ENCODE results near the gene DDX51. TPM values are rescaled to one million over a fixed set of nuclear protein-coding genes. Genes with fewer than 3 reads are reported as not detected.

The DDX51 gene
- total and polyA plus RNA-seq, 2 of the 4 experiments (the other 2 are of a cell fraction), result 3.8 to 14.5 TPM

GRCh38 chr12:132154941-132155770 lies 11.0 kb upstream of the DDX51 start:
- DNase-seq, result no peak
- Histone ChIP-seq H4K8ac (ENCODE audit: low read depth in 2 of 2, low read length in 2 of 2) (no peak overlapping the region), H2AK5ac (ENCODE audit: low read depth, low read length) (no peak overlapping the region), H3K4me1 (ENCODE audit: control insufficient read depth, insufficient read depth, low read length) (no peaks in the 10 kb centered on the region), H2BK120ac (ENCODE audit: low read depth, low read length) (no peak overlapping the region), H3K18ac (ENCODE audit: low read depth, low read length) (no peak overlapping the region), H3K4me3 (ENCODE audit: insufficient read depth, low read depth, low read length) (no peak overlapping the region), H3K4me2 (ENCODE audit: low read depth, low read length) (no peak overlapping the region), H3K27me3 (ENCODE audit: control insufficient read depth, insufficient read depth, low read length) (no peaks in the 10 kb centered on the region), H3K27ac (ENCODE audit: insufficient read depth, low read length) (no peak overlapping the region), H2BK20ac (ENCODE audit: low read depth, low read length) (no peak overlapping the region), H3K9me3 (ENCODE audit: control insufficient read depth, insufficient read depth, low read length) (no peaks in the 10 kb centered on the region), H3K9ac (ENCODE audit: low read depth, low read length) (no peak overlapping the region), H3K9me1 (ENCODE audit: insufficient read depth, low read length) (peaks cover 16% of the 10 kb centered on the region; the same call in 1 of the 2 replicates), H2BK5ac (ENCODE audit: low read depth, low read length, poor library complexity, severe bottlenecking) (peak overlapping the region; percentile 95), H2AFZ (replicated peaks; ENCODE audit: low read length, poor library complexity) (peak overlapping the region; percentile 43), H3K14ac (replicated peaks; ENCODE audit: low read depth, low read length) (no peak overlapping the region), H3K56ac (ENCODE audit: extremely low read depth, insufficient read depth, low read length) (no peak overlapping the region), H3K36me3 (ENCODE audit: control insufficient read depth, insufficient read depth, low read length) (peaks cover 18% of the 10 kb centered on the region), H4K91ac (ENCODE audit: insufficient read depth, low read depth, low read length) (no peak overlapping the region), H4K5ac (ENCODE audit: low read depth, low read length) (no peak overlapping the region), H3K23ac (ENCODE audit: low read depth, low read length) (no peak overlapping the region), H4K20me1 (ENCODE audit: insufficient read depth, low read length) (peaks cover 18% of the 10 kb centered on the region), H2AK9ac (replicated peaks; ENCODE audit: low read depth, low read length, poor library complexity) (no peak overlapping the region), H3K4ac (ENCODE audit: low read depth, low read length) (no peak overlapping the region), H2BK15ac (ENCODE audit: low read depth, low read length) (no peak overlapping the region), H3K79me1 (ENCODE audit: low read depth in 1 of 2, low read length in 2 of 2) (no peaks in the 10 kb centered on the region)
- intact Hi-C loops (cut with micrococcal nuclease), result loop anchor here (1.0 to 5.0 kb wide), 4 partner anchors 64 to 462 kb away; partner anchors contain the start of gene P2RX2
- no TSS peak for BruUV-seq (replicated peaks)
- ATAC-seq (ENCODE audit: low read depth), result no peak
- WGBS, 2 experiments (ENCODE audit: extremely low coverage in 2 of 2, insufficient read length in 1 of 2), result 84 to 100% methylated on average over 1 to 26 of the region's 51 CpGs
- in situ Hi-C loops (cut with MboI; ENCODE audit: low sequenced_read_pairs), result loop anchor here (5.0 kb wide), 1 partner anchor 262 kb away; no protein-coding TSS in a partner anchor
- ChIA-PET POLR2A (ENCODE audit: unreplicated experiment) (no interaction called here), CTCF (no interaction called here)
- dilution Hi-C loops (cut with HindIII; ENCODE audit: low sequenced_read_pairs, unreplicated experiment), result no loop called here
- TF ChIP-seq BHLHE40 (IDR thresholded peaks at IDR 0.05; ENCODE audit: low read depth, low read length) (no peak), FOS (IDR thresholded peaks at IDR 0.05; ENCODE audit: low read depth, low read length) (no peak), CEBPB (IDR thresholded peaks at IDR 0.05; ENCODE audit: low read depth, low read length) (no peak), NFE2L2 (IDR thresholded peaks at IDR 0.05; ENCODE audit: low read depth, low read length) (no peak), POLR2A (IDR thresholded peaks at IDR 0.05; ENCODE audit: low read depth, low read length) (no peak), RFX5 (IDR thresholded peaks at IDR 0.05; ENCODE audit: low read depth, low read length) (no peak)
